Caco-2 (cell line): ENCODE data around the gene BTG2. TPM values are rescaled to one million over a fixed set of nuclear protein-coding genes. Genes with fewer than 3 reads are reported as not detected.

ENCODE experiments used
- BruUV-seq: library from RNA; stranded (reverse); fragments of 400-500 nt; replicated peaks from 2 replicates; lab custom pipeline; 2021; lab: Mats Ljungman, UMichigan
- CTCF ChIA-PET: fragments of 300-600 bp; sonication (Branson Sonifier 250); formaldehyde crosslinking; loops from one replicate; lab custom pipeline; 2022; ENCODE audit warnings: antibody characterized with exemption; lab: Charles Lee
- POLR2A ChIA-PET: fragments of 300-600 bp; sonication (Branson Sonifier 250); formaldehyde crosslinking; loops from one replicate; lab custom pipeline; 2022; ENCODE audit warnings: antibody characterized with exemption; lab: Charles Lee
- DNase-seq, 2 experiments: peaks; one replicate each; pipeline versions ENCODE4 v3.0.0 to v3.0.0-alpha.2; 2020 to 2022
- H3K27me3 ChIP-seq: replicated peaks from 2 replicates; pipeline ENCODE4 v1.6.0; 2011; ENCODE audit warnings: low read length; ENCODE audit not compliant: control insufficient read depth, insufficient read depth
- H3K36me3 ChIP-seq: 2 replicates; pipeline ENCODE4 v1.5.1; 2011; ENCODE audit warnings: low read length; ENCODE audit not compliant: control insufficient read depth, insufficient read depth
- H3K4me1 ChIP-seq: fragments of 250-450 bp; sonication (Bioruptor Pico); 2 replicates; pipeline ENCODE4 v1.5.1; 2020; ENCODE audit warnings: mild to moderate bottlenecking
- H3K4me3 ChIP-seq: 2 replicates; pipeline ENCODE4 v1.5.1; 2011; ENCODE audit warnings: low read depth, mild to moderate bottlenecking, control low read depth, low read length
- H3K9me3 ChIP-seq: fragments of 250-450 bp; sonication (Bioruptor Pico); 2 replicates; pipeline ENCODE4 v1.5.1; 2020; ENCODE audit warnings: mild to moderate bottlenecking, moderate library complexity
- H3K27ac Mint-ChIP-seq: one replicate; pipeline ENCODE4 v1.8.0; 2022; ENCODE audit warnings: mixed read lengths; ENCODE audit not compliant: unreplicated experiment
- H3K27me3 Mint-ChIP-seq: one replicate; pipeline ENCODE4 v1.8.0; 2022; ENCODE audit warnings: mixed read lengths; ENCODE audit not compliant: insufficient read depth, unreplicated experiment
- H3K36me3 Mint-ChIP-seq: one replicate; pipeline ENCODE4 v1.8.0; 2022; ENCODE audit warnings: mild to moderate bottlenecking, mixed read lengths; ENCODE audit not compliant: insufficient read depth, unreplicated experiment
- H3K4me1 Mint-ChIP-seq: one replicate; pipeline ENCODE4 v1.8.0; 2022; ENCODE audit warnings: low read depth, mixed read lengths; ENCODE audit not compliant: unreplicated experiment
- H3K4me3 Mint-ChIP-seq: one replicate; pipeline ENCODE4 v1.8.0; 2022; ENCODE audit warnings: mild to moderate bottlenecking, moderate library complexity, mixed read lengths; ENCODE audit not compliant: unreplicated experiment
- H3K9me3 Mint-ChIP-seq: one replicate; pipeline ENCODE4 v1.8.0; 2022; ENCODE audit warnings: mixed read lengths; ENCODE audit not compliant: unreplicated experiment
- intact Hi-C: fragments of 100-400 bp; cut with micrococcal nuclease; formaldehyde crosslinking; loops from one replicate; pipeline ENCODE4 v1.10.0; 2022; ENCODE audit not compliant: unreplicated experiment
- total RNA-seq: library from RNA; stranded (reverse); gene quantifications from 2 replicates; pipeline ENCODE4 v1.2.3, GENCODE V29; 2022
- TF ChIP-seq, protein P1 (sequence below), 2 experiments: fragments of 200-600 bp in 1 of 2; IDR thresholded peaks; 1 replicate in 1 of 2; 2 replicates in 1 of 2; pipeline versions ENCODE4 v1.5.1 to v1.8.0; 2011 to 2022; ENCODE audit warnings: antibody characterized with exemption in 1 of 2, control low read depth in 1 of 2, inconsistent platforms in 1 of 2, low read depth in 1 of 2, low read length in 1 of 2, mild to moderate bottlenecking in 1 of 2, moderate library complexity in 1 of 2; ENCODE audit not compliant: insufficient read depth in 1 of 2, severe bottlenecking in 1 of 2, unreplicated experiment in 1 of 2

The BTG2 gene
- total RNA-seq, 1 experiment from 2014 or later: 21.2 TPM

DNA sequence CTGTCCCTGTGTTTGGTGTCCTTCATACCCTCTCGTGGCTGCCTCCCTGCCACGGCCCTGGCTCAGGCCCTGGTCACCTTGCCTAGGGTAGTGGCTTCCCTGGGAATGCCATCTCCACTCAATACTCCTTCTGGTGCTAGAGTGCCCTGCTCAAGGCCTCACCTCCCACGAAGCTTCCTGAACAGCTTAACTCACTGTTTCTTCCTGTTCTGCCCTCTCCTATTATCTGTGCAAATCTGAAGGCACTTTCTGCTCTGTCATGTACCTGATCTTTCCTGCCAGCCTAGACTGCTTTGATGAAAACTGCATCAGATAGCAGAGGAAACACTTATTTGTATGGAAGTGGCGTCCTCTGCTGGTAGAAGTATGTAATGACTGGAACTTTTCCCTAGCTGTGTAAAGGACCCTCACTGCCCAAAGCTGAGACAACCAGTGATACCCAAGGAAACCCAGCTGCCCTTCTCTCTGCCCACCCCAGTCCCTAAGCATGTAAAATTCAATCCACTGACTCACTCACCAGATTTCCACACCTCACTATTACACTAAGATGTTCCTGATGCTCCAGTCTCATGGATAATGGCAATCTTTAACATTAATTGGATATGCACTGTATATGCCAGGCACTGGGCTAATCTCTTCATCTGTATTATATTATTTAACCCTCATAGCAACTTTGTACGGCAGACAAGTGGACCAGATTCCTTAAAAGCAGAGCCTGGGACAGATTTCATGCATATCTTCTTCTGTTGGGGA is 36.2 kb upstream of the BTG2 start:
- Mint-ChIP-seq H3K36me3 (no peaks in the 10 kb centered on the region), H3K27ac (no peak overlapping the region), H3K4me3 (no peak overlapping the region), H3K9me3 (no peaks in the 10 kb centered on the region), H3K4me1 (peaks cover 12% of the 10 kb centered on the region), H3K27me3 (no peaks in the 10 kb centered on the region)
- TF ChIP-seq, protein P1, sequence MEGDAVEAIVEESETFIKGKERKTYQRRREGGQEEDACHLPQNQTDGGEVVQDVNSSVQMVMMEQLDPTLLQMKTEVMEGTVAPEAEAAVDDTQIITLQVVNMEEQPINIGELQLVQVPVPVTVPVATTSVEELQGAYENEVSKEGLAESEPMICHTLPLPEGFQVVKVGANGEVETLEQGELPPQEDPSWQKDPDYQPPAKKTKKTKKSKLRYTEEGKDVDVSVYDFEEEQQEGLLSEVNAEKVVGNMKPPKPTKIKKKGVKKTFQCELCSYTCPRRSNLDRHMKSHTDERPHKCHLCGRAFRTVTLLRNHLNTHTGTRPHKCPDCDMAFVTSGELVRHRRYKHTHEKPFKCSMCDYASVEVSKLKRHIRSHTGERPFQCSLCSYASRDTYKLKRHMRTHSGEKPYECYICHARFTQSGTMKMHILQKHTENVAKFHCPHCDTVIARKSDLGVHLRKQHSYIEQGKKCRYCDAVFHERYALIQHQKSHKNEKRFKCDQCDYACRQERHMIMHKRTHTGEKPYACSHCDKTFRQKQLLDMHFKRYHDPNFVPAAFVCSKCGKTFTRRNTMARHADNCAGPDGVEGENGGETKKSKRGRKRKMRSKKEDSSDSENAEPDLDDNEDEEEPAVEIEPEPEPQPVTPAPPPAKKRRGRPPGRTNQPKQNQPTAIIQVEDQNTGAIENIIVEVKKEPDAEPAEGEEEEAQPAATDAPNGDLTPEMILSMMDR (IDR thresholded peaks at IDR 0.05; ENCODE audit: insufficient read depth in 1 of 2, low read depth in 1 of 2, low read length in 1 of 2, severe bottlenecking in 1 of 2, unreplicated experiment in 1 of 2): peak; percentile 91 to 94
- Histone ChIP-seq H3K4me3 (no peak overlapping the region), H3K9me3 (no peaks in the 10 kb centered on the region), H3K27me3 (no peaks in the 10 kb centered on the region), H3K36me3 (no peaks in the 10 kb centered on the region), H3K4me1 (peaks cover 13% of the 10 kb centered on the region)
- DNase-seq: peak in 1 of 2 experiments; percentile 67
- intact Hi-C loops: loop anchor here (1.0 to 2.0 kb wide), 4 partner anchors 53 to 243 kb away; partner anchors contain the start of gene PPFIA4
- BruUV-seq: no TSS peak
- POLR2A ChIA-PET: no interaction called here
- CTCF ChIA-PET: interaction anchor here (0.6 to 5.0 kb wide), 25 partner anchors 11 to 517 kb away, joined by 3 to 90 read pairs (median 4); partner anchors contain the start of genes ADORA1, PPFIA4 and TMEM183A

DNA sequence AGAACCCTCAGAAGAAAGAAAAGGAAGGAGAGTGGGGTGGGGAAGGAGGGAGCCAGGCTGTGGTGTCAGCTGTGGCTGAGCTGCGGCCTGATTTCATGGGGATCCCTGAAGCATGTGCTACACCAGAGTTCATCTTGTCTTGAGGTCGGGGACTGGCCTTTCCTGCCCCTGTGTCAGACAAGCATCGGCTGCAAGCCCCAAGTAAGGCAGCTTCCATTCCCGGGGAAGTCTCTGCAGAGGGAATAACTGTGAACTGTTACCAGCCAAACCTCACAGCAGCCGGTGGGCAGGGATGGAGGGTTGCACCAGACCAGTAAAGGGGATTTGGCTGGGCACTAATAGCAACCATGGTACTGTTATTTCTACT is 35.7 kb upstream of the BTG2 start:
- H3K9me3 Mint-ChIP-seq: no peaks in the 10 kb centered on the region
- Histone ChIP-seq H3K4me1 (peaks cover 13% of the 10 kb centered on the region), H3K36me3 (no peaks in the 10 kb centered on the region), H3K4me3 (no peak overlapping the region), H3K27me3 (no peaks in the 10 kb centered on the region), H3K9me3 (no peaks in the 10 kb centered on the region)
- no peak overlapping the region for H3K4me3 Mint-ChIP-seq
- H3K36me3 Mint-ChIP-seq: no peaks in the 10 kb centered on the region
- no peak for DNase-seq
- BruUV-seq: no TSS peak
- no peak overlapping the region for H3K27ac Mint-ChIP-seq
- no peaks in the 10 kb centered on the region for H3K27me3 Mint-ChIP-seq
- TF ChIP-seq, protein P1 (IDR thresholded peaks at IDR 0.05; ENCODE audit: insufficient read depth in 1 of 2, low read depth in 1 of 2, low read length in 1 of 2, severe bottlenecking in 1 of 2, unreplicated experiment in 1 of 2): no peak
- intact Hi-C loops: loop anchor here (1.0 to 5.0 kb wide), 5 partner anchors 53 to 243 kb away; partner anchors contain the start of gene PPFIA4
- CTCF ChIA-PET: interaction anchor here (0.6 to 5.0 kb wide), 25 partner anchors 11 to 517 kb away, joined by 3 to 90 read pairs (median 4); partner anchors contain the start of genes ADORA1, PPFIA4 and TMEM183A
- POLR2A ChIA-PET: no interaction called here
- peaks cover 12% of the 10 kb centered on the region for H3K4me1 Mint-ChIP-seq

GRCh38 chr1:203270448-203270847 is 34.9 kb upstream of the BTG2 start:
- intact Hi-C loops: loop anchor here (5.0 kb wide), 1 partner anchor 217 kb away; no protein-coding TSS in a partner anchor
- H3K4me3 Mint-ChIP-seq: no peak overlapping the region
- DNase-seq: no peak
- no peaks in the 10 kb centered on the region for H3K27me3 Mint-ChIP-seq
- ChIA-PET CTCF (interaction anchor here (0.7 to 5.0 kb wide), 8 partner anchors 20 to 231 kb away, joined by 3 to 90 read pairs (median 6); no protein-coding TSS in a partner anchor), POLR2A (no interaction called here)
- H3K36me3 Mint-ChIP-seq: no peaks in the 10 kb centered on the region
- H3K4me1 Mint-ChIP-seq: peaks cover 12% of the 10 kb centered on the region
- TF ChIP-seq, protein P1 (IDR thresholded peaks at IDR 0.05; ENCODE audit: insufficient read depth in 1 of 2, low read depth in 1 of 2, low read length in 1 of 2, severe bottlenecking in 1 of 2, unreplicated experiment in 1 of 2): peak in 1 of 2 experiments; percentile 15
- Histone ChIP-seq H3K27me3 (no peaks in the 10 kb centered on the region), H3K4me1 (peaks cover 13% of the 10 kb centered on the region), H3K36me3 (no peaks in the 10 kb centered on the region), H3K9me3 (no peaks in the 10 kb centered on the region), H3K4me3 (no peak overlapping the region)
- BruUV-seq: no TSS peak
- H3K9me3 Mint-ChIP-seq: no peaks in the 10 kb centered on the region
- H3K27ac Mint-ChIP-seq: no peak overlapping the region
